Astrocyte of the spinal cord (primary cell): ENCODE data around the gene MYL3.
A peak's percentile ranks its signal among the peaks of the same experiment; 100 is the strongest.
"Not testable (repeated sequence)": the region's sequence is repeated elsewhere in the genome, so short reads cannot be mapped to it uniquely, and the experiment has no call there.

Experiments
- DNase-seq: peaks from one replicate; pipeline ENCODE4 v3.0.0; 2011; ENCODE audit warnings: low read depth, low spot score
- H3K4me3 ChIP-seq: 2 replicates; pipeline ENCODE4 v1.5.1; 2011; ENCODE audit warnings: low read depth, mild to moderate bottlenecking, low read length, moderate library complexity
- CTCF ChIP-seq: IDR thresholded peaks from 2 replicates; pipeline ENCODE4 v1.5.1; 2012; ENCODE audit warnings: low read depth, mild to moderate bottlenecking, low read length, inconsistent platforms
- in situ Hi-C: cut with HindIII; loops from 2 replicates; pipeline ENCODE4 v1.10.0; 2017; ENCODE audit warnings: low sequenced_read_pairs

Gene MYL3

GRCh38 chr3:46863261-46863782, at the start of gene MYL3:
Gene MYL3, minus strand, starts transcription at chr3:46863444. Its CDS starts 54 bp downstream, at chr3:46863390.
- no peak for TF ChIP-seq CTCF
- H3K4me3 ChIP-seq = no peak within 1 kb of the TSS
- DNase-seq = no peak
- in situ Hi-C loops = no loop called here

GRCh38 chr3:46912986-46913385, 49.7 kb upstream of the MYL3 start:
- H3K4me3 ChIP-seq = no peak overlapping the region
- in situ Hi-C loops = no loop called here
- TF ChIP-seq CTCF = no peak
- no peak for DNase-seq

GRCh38 chr3:46910914-46911313, 47.7 kb upstream of the MYL3 start:
- H3K4me3 ChIP-seq, DNase-seq, in situ Hi-C loops: not testable (repeated sequence)

- no peak overlapping the region for H3K4me3 ChIP-seq
- in situ Hi-C loops = no loop called here
- DNase-seq = no peak
- no peak for TF ChIP-seq CTCF
These were observed 47.0 kb upstream of the MYL3 start for GRCh38 chr3:46910166-46910760.

- peak; percentile 82 for DNase-seq
- in situ Hi-C loops = no loop called here
- TF ChIP-seq CTCF = peak; percentile 87
- H3K4me3 ChIP-seq = no peak overlapping the region
These were observed 46.4 kb upstream of the MYL3 start for GRCh38 chr3:46909535-46910161.

GRCh38 chr3:46908986-46909534, 45.8 kb upstream of the MYL3 start:
- DNase-seq = no peak
- no peak for TF ChIP-seq CTCF

More at GRCh38 chr3:46908986-46909534, 45.8 kb upstream of the MYL3 start:
- no peak overlapping the region for H3K4me3 ChIP-seq
- in situ Hi-C loops = no loop called here
